Activated gamma-delta T cell (primary cell): ENCODE data around the gene BRCA1.
"Not testable (repeated sequence)": the region's sequence is repeated elsewhere in the genome, so short reads cannot be mapped to it uniquely, and the experiment has no call there.

Experiments
- DNase-seq: peaks from one replicate; lab custom pipeline; 2025; lab: John Stamatoyannopoulos, UW

The BRCA1 gene

GRCh38 chr17:43003542-43004172, 121.5 kb downstream of the BRCA1 start:
- DNase-seq = no peak

GRCh38 chr17:43000894-43001293, 124.3 kb downstream of the BRCA1 start:
- not testable (repeated sequence) for DNase-seq

- DNase-seq = no peak
Measured at GRCh38 chr17:42999003-42999525, 126.1 kb downstream of the BRCA1 start.

GRCh38 chr17:42997984-42998938, 126.9 kb downstream of the BRCA1 start, which contains the start of gene RPL27:
RPL27 (plus strand) TSS chr17:42998419; CDS start chr17:42998751, 332 bp downstream.
- DNase-seq = peak; percentile 52

GRCh38 chr17:42997390-42997983, 127.7 kb downstream of the BRCA1 start:
- DNase-seq = no peak
